Dendritic cell treated with granulocyte-macrophage colony-stimulating factor and Interleukin-4, amounts not matched to agents 40 ng/mL and 50 ng/mL, for 4 days (primary cell): Measurements from ENCODE around the gene DYNC2LI1.

Experiments
- H3K27ac Mint-ChIP-seq: one replicate; pipeline ENCODE4 v1.8.0; 2022; ENCODE audit warnings: mild to moderate bottlenecking, mixed read lengths
- H3K27me3 Mint-ChIP-seq: one replicate; pipeline ENCODE4 v1.8.0; 2022; ENCODE audit warnings: mild to moderate bottlenecking, mixed read lengths
- H3K36me3 Mint-ChIP-seq: one replicate; pipeline ENCODE4 v1.8.0; 2022; ENCODE audit warnings: low read depth, mixed read lengths
- H3K4me1 Mint-ChIP-seq: one replicate; pipeline ENCODE4 v1.8.0; 2022; ENCODE audit warnings: low read depth, mixed read lengths
- H3K4me3 Mint-ChIP-seq: one replicate; pipeline ENCODE4 v1.8.0; 2022; ENCODE audit warnings: mild to moderate bottlenecking, moderate library complexity, mixed read lengths
- H3K9me3 Mint-ChIP-seq: one replicate; pipeline ENCODE4 v1.8.0; 2022; ENCODE audit warnings: mixed read lengths
- intact Hi-C: fragments of 100-400 bp; cut with micrococcal nuclease; formaldehyde crosslinking; loops from one replicate; pipeline ENCODE4 v1.15.0; 2022

DYNC2LI1 gene

GRCh38 chr2:43853141-43854081 is 79.6 kb downstream of the DYNC2LI1 start:
- no peaks in the 10 kb centered on the region for H3K9me3 Mint-ChIP-seq
- H3K27ac Mint-ChIP-seq: no peak overlapping the region
- no peaks in the 10 kb centered on the region for H3K4me1 Mint-ChIP-seq
- H3K27me3 Mint-ChIP-seq: peaks cover 21% of the 10 kb centered on the region
- no peak overlapping the region for H3K4me3 Mint-ChIP-seq
- H3K36me3 Mint-ChIP-seq: no peaks in the 10 kb centered on the region
- intact Hi-C loops: no loop called here

GRCh38 chr2:43854671-43855070 is 80.8 kb downstream of the DYNC2LI1 start:
- Mint-ChIP-seq H3K4me1 (no peaks in the 10 kb centered on the region), H3K9me3 (peaks cover 6% of the 10 kb centered on the region), H3K27me3 (peaks cover 23% of the 10 kb centered on the region), H3K27ac (no peak overlapping the region), H3K36me3 (no peaks in the 10 kb centered on the region), H3K4me3 (no peak overlapping the region)
- intact Hi-C loops: no loop called here

- peaks cover 23% of the 10 kb centered on the region for H3K27me3 Mint-ChIP-seq
- peaks cover 6% of the 10 kb centered on the region for H3K9me3 Mint-ChIP-seq
These were observed 81.5 kb downstream of the DYNC2LI1 start for GRCh38 chr2:43855292-43855691.

More at GRCh38 chr2:43855292-43855691, 81.5 kb downstream of the DYNC2LI1 start:
- intact Hi-C loops: no loop called here
- no peaks in the 10 kb centered on the region for H3K4me1 Mint-ChIP-seq
- no peak overlapping the region for H3K4me3 Mint-ChIP-seq
- no peak overlapping the region for H3K27ac Mint-ChIP-seq
- H3K36me3 Mint-ChIP-seq: no peaks in the 10 kb centered on the region
